K562 (cell line): ENCODE measurements around the gene JPH4. TPM values are rescaled to one million over a fixed set of nuclear protein-coding genes. Genes with fewer than 3 reads are reported as not detected.

ENCODE experiments used
- CSDE1 ChIP-seq, 2 experiments: fragments of 450-650 bp; IDR thresholded peaks; 2 replicates each; pipeline ENCODE4 v1.6.1; 2016; ENCODE audit warnings: mild to moderate bottlenecking in 1 of 2
- EWSR1 ChIP-seq: fragments of 450-650 bp; IDR thresholded peaks from 2 replicates; pipeline ENCODE4 v1.6.1; 2018; ENCODE audit warnings: borderline replicate concordance, mild to moderate bottlenecking, low read depth, moderate library complexity; ENCODE audit not compliant: partially characterized antibody
- GABPB2 ChIP-seq: fragments of 250-450 bp; sonication (Bioruptor Pico); conservative IDR thresholded peaks from 2 replicates; pipeline ENCODE4 v1.5.1; 2021; ENCODE audit warnings: mild to moderate bottlenecking
- MAFF ChIP-seq: IDR thresholded peaks from 2 replicates; pipeline ENCODE4 v1.6.1; 2012; ENCODE audit warnings: low read length, improper control_type of control experiment
- MECOM ChIP-seq: fragments of 250-450 bp; sonication (Bioruptor Pico); IDR thresholded peaks from 2 replicates; pipeline ENCODE4 v1.8.0; 2022; ENCODE audit warnings: inconsistent platforms
- POLR3A ChIP-seq: IDR thresholded peaks from 2 replicates; pipeline ENCODE4 v1.6.1; 2011; ENCODE audit warnings: borderline replicate concordance, mild to moderate bottlenecking, moderate library complexity; ENCODE audit not compliant: insufficient read length, insufficient read depth; ENCODE audit errors: extremely low read depth
- POU5F1 ChIP-seq: fragments of 150-350 bp; IDR thresholded peaks from 2 replicates; pipeline ENCODE4 v1.6.1; 2014; ENCODE audit warnings: borderline replicate concordance, low read length, low read depth, mild to moderate bottlenecking; ENCODE audit not compliant: partially characterized antibody
- RHOXF2B ChIP-seq: fragments of 250-450 bp; sonication (Bioruptor Pico); conservative IDR thresholded peaks from 2 replicates; pipeline ENCODE4 v1.5.1; 2021
- SAFB ChIP-seq: fragments of 200-400 bp; formaldehyde crosslinking; IDR thresholded peaks from 2 replicates; pipeline ENCODE4 v1.6.1; 2017; ENCODE audit warnings: low read depth, low read length, borderline replicate concordance
- ZKSCAN8 ChIP-seq: fragments of 200-800 bp; sonication (Bioruptor generic); IDR thresholded peaks from 2 replicates; pipeline ENCODE4 v1.6.1; 2016; ENCODE audit warnings: missing genetic modification characterization, missing compliant biosample characterization
- ZNF239 ChIP-seq: fragments of 250-450 bp; sonication (Bioruptor Pico); IDR thresholded peaks from 2 replicates; pipeline ENCODE4 v1.4.0; 2020; ENCODE audit warnings: mild to moderate bottlenecking
- polyA plus RNA-seq, 8 experiments: library from polyadenylated mRNA; depleted of rRNA in 4 of 8; stranded (reverse) in 5 of 8; unstranded in 3 of 8; fragments of >200 nt; fragmentation: Nextera tagmentation in 2 of 8; fragmentation: Illumina TruSeq in 1 of 8; extraction: Ambion mirVana in 2 of 8; extraction: Trizol in 1 of 8; gene quantifications; 2 replicates each; pipeline versions ENCODE4 v1.2.1 to v1.2.3, GENCODE V29; 2011 to 2014; ENCODE audit warnings: inconsistent platforms in 1 of 8, missing spikeins in 1 of 8
- total RNA-seq, 7 experiments: library from RNA; depleted of rRNA in 6 of 7; stranded (reverse); fragments of >200 nt in 6 of 7; fragmentation: Illumina TruSeq in 2 of 7; extraction: Trizol in 2 of 7; gene quantifications; 2 replicates each; pipeline versions ENCODE4 v1.2.1 to v1.2.3, GENCODE V29; 2011 to 2021; ENCODE audit warnings: low replicate concordance in 1 of 7
- TF ChIP-seq, protein P1 (sequence below): fragments of 450-650 bp; IDR thresholded peaks from 2 replicates; pipeline ENCODE4 v1.6.1; 2016; ENCODE audit warnings: antibody characterized with exemption
- TF ChIP-seq, protein P2 (sequence below): fragments of 450-650 bp; IDR thresholded peaks from 2 replicates; pipeline ENCODE4 v1.6.1; 2016; ENCODE audit warnings: mild to moderate bottlenecking
- TF ChIP-seq, protein P3 (sequence below): fragments of 200-800 bp; sonication (Bioruptor generic); IDR thresholded peaks from 2 replicates; pipeline ENCODE4 v1.6.1; 2017; ENCODE audit warnings: missing genetic modification characterization, missing compliant biosample characterization
- TF ChIP-seq, protein P4 (sequence below), 2 experiments: fragments of 450-650 bp in 1 of 2; IDR thresholded peaks; 2 replicates each; pipeline ENCODE4 v1.6.1; 2011 to 2017; ENCODE audit warnings: low read depth in 2 of 2, antibody characterized with exemption in 1 of 2, borderline replicate concordance in 1 of 2, low read length in 1 of 2, mild to moderate bottlenecking in 1 of 2, mixed read lengths in 1 of 2; ENCODE audit not compliant: control insufficient read depth in 1 of 2
- TF ChIP-seq, protein P5 (sequence below): fragments of 250-450 bp; sonication (Bioruptor Pico); IDR thresholded peaks from 2 replicates; pipeline ENCODE4 v1.4.0; 2020; ENCODE audit warnings: mild to moderate bottlenecking, moderate library complexity

Gene JPH4
- total and polyA plus RNA-seq, 9 of the 15 experiments (the other 6 are each of a cell fraction or from before 2014, with no cell fraction given): 0.04 to 0.13 (median 0.06) TPM; not detected in 5

DNA sequence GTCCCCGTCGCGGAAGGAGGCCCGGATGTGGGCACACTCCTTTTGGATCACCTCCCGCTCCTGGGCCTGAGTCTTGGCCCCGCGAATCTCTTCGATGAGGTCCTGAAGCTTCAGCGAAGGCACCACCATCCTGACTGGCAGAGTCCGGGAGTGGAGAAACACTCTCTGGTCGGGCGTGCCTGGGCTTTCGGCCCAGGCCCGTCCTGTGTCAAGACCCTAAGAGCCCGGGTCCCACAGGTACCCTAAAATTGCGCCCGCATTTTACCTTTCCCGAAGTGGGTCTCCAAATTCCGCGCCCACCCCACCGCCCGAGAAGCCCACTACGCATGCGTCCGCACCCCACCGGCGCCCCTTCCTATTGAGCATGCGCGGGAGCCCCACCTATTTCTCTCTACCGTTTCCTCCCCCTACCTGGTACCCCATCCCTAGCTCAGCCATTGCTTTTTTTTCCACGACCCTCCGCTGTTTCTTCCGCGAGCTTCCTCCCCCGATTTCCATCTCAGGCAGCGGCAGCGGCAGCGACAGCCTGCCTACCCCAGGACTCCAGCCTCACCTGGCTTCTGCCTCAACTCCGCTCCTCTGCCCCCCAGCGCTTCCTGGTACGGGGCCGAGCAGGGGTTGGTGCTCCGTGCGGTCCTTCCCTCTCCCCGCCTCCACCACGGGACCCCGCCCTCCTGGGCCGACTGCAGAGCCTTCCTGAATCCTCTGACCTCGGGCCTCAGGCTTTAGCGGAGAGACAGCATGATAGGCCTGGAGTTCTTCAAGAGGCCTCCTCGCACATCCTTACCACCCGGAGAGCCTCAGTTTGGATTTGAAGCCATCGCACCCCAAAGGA lies 11.2 kb downstream of the JPH4 start, which contains the start of gene AP1G2 (continued):
- TF ChIP-seq SAFB: no peak
- no peak for TF ChIP-seq CSDE1 (IDR thresholded peaks at IDR 0.05)
- TF ChIP-seq MAFF: no peak
- TF ChIP-seq, protein P1, sequence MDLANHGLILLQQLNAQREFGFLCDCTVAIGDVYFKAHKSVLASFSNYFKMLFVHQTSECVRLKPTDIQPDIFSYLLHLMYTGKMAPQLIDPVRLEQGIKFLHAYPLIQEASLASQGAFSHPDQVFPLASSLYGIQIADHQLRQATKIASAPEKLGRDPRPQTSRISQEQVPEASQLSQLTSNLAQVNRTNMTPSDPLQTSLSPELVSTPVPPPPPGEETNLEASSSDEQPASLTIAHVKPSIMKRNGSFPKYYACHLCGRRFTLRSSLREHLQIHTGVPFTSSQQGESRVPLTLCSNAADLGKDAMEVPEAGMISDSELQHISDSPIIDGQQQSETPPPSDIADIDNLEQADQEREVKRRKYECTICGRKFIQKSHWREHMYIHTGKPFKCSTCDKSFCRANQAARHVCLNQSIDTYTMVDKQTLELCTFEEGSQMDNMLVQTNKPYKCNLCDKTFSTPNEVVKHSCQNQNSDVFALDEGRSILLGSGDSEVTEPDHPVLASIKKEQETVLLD: peak; percentile 96
- TF ChIP-seq EWSR1: no peak
- TF ChIP-seq GABPB2 (CRISPR knock-in tag): no peak
- TF ChIP-seq MECOM (CRISPR knock-in tag): no peak
- TF ChIP-seq, protein P2, sequence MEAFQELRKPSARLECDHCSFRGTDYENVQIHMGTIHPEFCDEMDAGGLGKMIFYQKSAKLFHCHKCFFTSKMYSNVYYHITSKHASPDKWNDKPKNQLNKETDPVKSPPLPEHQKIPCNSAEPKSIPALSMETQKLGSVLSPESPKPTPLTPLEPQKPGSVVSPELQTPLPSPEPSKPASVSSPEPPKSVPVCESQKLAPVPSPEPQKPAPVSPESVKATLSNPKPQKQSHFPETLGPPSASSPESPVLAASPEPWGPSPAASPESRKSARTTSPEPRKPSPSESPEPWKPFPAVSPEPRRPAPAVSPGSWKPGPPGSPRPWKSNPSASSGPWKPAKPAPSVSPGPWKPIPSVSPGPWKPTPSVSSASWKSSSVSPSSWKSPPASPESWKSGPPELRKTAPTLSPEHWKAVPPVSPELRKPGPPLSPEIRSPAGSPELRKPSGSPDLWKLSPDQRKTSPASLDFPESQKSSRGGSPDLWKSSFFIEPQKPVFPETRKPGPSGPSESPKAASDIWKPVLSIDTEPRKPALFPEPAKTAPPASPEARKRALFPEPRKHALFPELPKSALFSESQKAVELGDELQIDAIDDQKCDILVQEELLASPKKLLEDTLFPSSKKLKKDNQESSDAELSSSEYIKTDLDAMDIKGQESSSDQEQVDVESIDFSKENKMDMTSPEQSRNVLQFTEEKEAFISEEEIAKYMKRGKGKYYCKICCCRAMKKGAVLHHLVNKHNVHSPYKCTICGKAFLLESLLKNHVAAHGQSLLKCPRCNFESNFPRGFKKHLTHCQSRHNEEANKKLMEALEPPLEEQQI: no peak
- TF ChIP-seq, protein P3, sequence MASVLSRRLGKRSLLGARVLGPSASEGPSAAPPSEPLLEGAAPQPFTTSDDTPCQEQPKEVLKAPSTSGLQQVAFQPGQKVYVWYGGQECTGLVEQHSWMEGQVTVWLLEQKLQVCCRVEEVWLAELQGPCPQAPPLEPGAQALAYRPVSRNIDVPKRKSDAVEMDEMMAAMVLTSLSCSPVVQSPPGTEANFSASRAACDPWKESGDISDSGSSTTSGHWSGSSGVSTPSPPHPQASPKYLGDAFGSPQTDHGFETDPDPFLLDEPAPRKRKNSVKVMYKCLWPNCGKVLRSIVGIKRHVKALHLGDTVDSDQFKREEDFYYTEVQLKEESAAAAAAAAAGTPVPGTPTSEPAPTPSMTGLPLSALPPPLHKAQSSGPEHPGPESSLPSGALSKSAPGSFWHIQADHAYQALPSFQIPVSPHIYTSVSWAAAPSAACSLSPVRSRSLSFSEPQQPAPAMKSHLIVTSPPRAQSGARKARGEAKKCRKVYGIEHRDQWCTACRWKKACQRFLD (CRISPR knock-in tag): no peak
- no peak for TF ChIP-seq POU5F1
- TF ChIP-seq, protein P4, sequence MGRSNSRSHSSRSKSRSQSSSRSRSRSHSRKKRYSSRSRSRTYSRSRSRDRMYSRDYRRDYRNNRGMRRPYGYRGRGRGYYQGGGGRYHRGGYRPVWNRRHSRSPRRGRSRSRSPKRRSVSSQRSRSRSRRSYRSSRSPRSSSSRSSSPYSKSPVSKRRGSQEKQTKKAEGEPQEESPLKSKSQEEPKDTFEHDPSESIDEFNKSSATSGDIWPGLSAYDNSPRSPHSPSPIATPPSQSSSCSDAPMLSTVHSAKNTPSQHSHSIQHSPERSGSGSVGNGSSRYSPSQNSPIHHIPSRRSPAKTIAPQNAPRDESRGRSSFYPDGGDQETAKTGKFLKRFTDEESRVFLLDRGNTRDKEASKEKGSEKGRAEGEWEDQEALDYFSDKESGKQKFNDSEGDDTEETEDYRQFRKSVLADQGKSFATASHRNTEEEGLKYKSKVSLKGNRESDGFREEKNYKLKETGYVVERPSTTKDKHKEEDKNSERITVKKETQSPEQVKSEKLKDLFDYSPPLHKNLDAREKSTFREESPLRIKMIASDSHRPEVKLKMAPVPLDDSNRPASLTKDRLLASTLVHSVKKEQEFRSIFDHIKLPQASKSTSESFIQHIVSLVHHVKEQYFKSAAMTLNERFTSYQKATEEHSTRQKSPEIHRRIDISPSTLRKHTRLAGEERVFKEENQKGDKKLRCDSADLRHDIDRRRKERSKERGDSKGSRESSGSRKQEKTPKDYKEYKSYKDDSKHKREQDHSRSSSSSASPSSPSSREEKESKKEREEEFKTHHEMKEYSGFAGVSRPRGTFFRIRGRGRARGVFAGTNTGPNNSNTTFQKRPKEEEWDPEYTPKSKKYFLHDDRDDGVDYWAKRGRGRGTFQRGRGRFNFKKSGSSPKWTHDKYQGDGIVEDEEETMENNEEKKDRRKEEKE (IDR thresholded peaks at IDR 0.05; ENCODE audit: borderline replicate concordance in 1 of 2, control insufficient read depth in 1 of 2, low read depth in 2 of 2, low read length in 1 of 2): no peak
- TF ChIP-seq ZKSCAN8 (CRISPR knock-in tag): no peak
- TF ChIP-seq, protein P5, sequence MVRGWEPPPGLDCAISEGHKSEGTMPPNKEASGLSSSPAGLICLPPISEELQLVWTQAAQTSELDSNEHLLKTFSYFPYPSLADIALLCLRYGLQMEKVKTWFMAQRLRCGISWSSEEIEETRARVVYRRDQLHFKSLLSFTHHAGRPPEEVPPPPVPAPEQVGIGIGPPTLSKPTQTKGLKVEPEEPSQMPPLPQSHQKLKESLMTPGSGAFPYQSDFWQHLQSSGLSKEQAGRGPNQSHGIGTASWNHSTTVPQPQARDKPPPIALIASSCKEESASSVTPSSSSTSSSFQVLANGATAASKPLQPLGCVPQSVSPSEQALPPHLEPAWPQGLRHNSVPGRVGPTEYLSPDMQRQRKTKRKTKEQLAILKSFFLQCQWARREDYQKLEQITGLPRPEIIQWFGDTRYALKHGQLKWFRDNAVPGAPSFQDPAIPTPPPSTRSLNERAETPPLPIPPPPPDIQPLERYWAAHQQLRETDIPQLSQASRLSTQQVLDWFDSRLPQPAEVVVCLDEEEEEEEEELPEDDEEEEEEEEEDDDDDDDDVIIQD (CRISPR knock-in tag): no peak
- TF ChIP-seq ZNF239: no peak
- TF ChIP-seq RHOXF2B: no peak
- TF ChIP-seq POLR3A: no peak
